ENCODE results near the gene COL17A1.

- TF ChIP-seq CTCF (IDR thresholded peaks at IDR 0.05): no peak
- TF ChIP-seq POLR2A (IDR thresholded peaks at IDR 0.05): no peak
Observed at GRCh38 chr10:104061196-104061595, 24.5 kb downstream of the COL17A1 start.
